ENCODE data around the gene MAEA. TPM values are rescaled to one million over a fixed set of nuclear protein-coding genes. Genes with fewer than 3 reads are reported as not detected.

Gene MAEA
- total and polyA plus RNA-seq, 9 of the 15 experiments (the other 6 are each of a cell fraction or from before 2014, with no cell fraction given): 2.1 to 86.5 (median 45.0) TPM

- 0 out of 2 replicates have a peak, but pooled peaks cover 2% of the 10 kb centered on the region for H3K9me3 ChIP-seq (replicated peaks; ENCODE audit: control insufficient read depth, insufficient read depth, low read depth, low read length)
- no peak for ATAC-seq
- POLR2A ChIA-PET: no interaction called here
- TF ChIP-seq CBX3 (IDR thresholded peaks at IDR 0.05; ENCODE audit: borderline replicate concordance in 1 of 2, low read length in 2 of 2): peak in 1 of 2 experiments; percentile 86; a peak in 2 of 3 replicates
- TF ChIP-seq, protein P1, sequence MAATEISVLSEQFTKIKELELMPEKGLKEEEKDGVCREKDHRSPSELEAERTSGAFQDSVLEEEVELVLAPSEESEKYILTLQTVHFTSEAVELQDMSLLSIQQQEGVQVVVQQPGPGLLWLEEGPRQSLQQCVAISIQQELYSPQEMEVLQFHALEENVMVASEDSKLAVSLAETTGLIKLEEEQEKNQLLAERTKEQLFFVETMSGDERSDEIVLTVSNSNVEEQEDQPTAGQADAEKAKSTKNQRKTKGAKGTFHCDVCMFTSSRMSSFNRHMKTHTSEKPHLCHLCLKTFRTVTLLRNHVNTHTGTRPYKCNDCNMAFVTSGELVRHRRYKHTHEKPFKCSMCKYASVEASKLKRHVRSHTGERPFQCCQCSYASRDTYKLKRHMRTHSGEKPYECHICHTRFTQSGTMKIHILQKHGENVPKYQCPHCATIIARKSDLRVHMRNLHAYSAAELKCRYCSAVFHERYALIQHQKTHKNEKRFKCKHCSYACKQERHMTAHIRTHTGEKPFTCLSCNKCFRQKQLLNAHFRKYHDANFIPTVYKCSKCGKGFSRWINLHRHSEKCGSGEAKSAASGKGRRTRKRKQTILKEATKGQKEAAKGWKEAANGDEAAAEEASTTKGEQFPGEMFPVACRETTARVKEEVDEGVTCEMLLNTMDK (IDR thresholded peaks at IDR 0.05; ENCODE audit: borderline replicate concordance, insufficient read depth, low read depth, low read length, poor library complexity, severe bottlenecking): peak; percentile 21
- TF ChIP-seq, protein P2, sequence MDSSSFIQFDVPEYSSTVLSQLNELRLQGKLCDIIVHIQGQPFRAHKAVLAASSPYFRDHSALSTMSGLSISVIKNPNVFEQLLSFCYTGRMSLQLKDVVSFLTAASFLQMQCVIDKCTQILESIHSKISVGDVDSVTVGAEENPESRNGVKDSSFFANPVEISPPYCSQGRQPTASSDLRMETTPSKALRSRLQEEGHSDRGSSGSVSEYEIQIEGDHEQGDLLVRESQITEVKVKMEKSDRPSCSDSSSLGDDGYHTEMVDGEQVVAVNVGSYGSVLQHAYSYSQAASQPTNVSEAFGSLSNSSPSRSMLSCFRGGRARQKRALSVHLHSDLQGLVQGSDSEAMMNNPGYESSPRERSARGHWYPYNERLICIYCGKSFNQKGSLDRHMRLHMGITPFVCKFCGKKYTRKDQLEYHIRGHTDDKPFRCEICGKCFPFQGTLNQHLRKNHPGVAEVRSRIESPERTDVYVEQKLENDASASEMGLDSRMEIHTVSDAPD (CRISPR knock-in tag; IDR thresholded peaks at IDR 0.05): no peak
- TF ChIP-seq REST (IDR thresholded peaks at IDR 0.05; ENCODE audit: borderline replicate concordance): 0 out of 2 replicates have a peak, but pooled peaks have one; percentile 10
- TF ChIP-seq REST (CRISPR knock-in tag; IDR thresholded peaks at IDR 0.05; ENCODE audit: low read depth): no peak
- no peak for TF ChIP-seq POLR2H (tag; IDR thresholded peaks at IDR 0.05; ENCODE audit: low read depth)
These were observed 3.7 kb upstream of the MAEA start for GRCh38 chr4:1285790-1286553.

More at GRCh38 chr4:1285790-1286553, 3.7 kb upstream of the MAEA start:
- Histone ChIP-seq H3K4me2 (ENCODE audit: insufficient read depth, low read length) (no peak overlapping the region), H3K9ac (ENCODE audit: insufficient read depth in 1 of 2, low read depth in 2 of 2, low read length in 2 of 2) (no peak overlapping the region), H3K4me3 (no peak overlapping the region), H2AFZ (ENCODE audit: low read depth, low read length) (no peak overlapping the region), H3K27ac (ENCODE audit: extremely low read depth, low read depth, low read length) (no peak overlapping the region), H3K27me3 (ENCODE audit: control insufficient read depth in 2 of 2, insufficient read depth in 2 of 2, low read length in 2 of 2) (peaks cover 2 to 10% of the 10 kb centered on the region in 2 experiments; a peak in 4 of 5 replicates), H3K4me1 (replicated peaks in 1 of 2; ENCODE audit: control insufficient read depth in 2 of 2, insufficient read depth in 2 of 2, low read length in 2 of 2) (peaks cover under 1 to 18% of the 10 kb centered on the region in 2 experiments; a peak in 2 of 5 replicates), H3K36me3 (ENCODE audit: control insufficient read depth, insufficient read depth, low read length) (peaks cover 6% of the 10 kb centered on the region; the same call in 1 of the 3 replicates), H3K9me1 (ENCODE audit: control insufficient read depth, insufficient read depth, low read length) (no peaks in the 10 kb centered on the region), H3K79me2 (ENCODE audit: control insufficient read depth, insufficient read depth, low read length) (peaks cover 17% of the 10 kb centered on the region), H4K20me1 (replicated peaks; ENCODE audit: control insufficient read depth, insufficient read depth, low read length) (peaks cover 8% of the 10 kb centered on the region)
- BruUV-seq (replicated peaks): no TSS peak
- in situ Hi-C loops (cut with MboI) (no loop called here), intact Hi-C loops (cut with micrococcal nuclease) (no loop called here)
- CTCF ChIA-PET (ENCODE audit: low intra/inter-chr PET ratio): no interaction called here
- peak; percentile 49 for FAIRE-seq
- DNase-seq (ENCODE audit: extremely low read depth in 1 of 4, low spot score in 3 of 4): peak in 2 of 4 experiments; percentile 38 to 59
- WGBS (ENCODE audit: insufficient coverage, low coverage, missing lambda C conversion rate): 40% methylated on average over 21 of the region's 21 CpGs
